K562 (cell line): ENCODE data around the gene BLTP3A. TPM values are rescaled to one million over a fixed set of nuclear protein-coding genes. Genes with fewer than 3 reads are reported as not detected.

ENCODE experiments used
- AFF1 ChIP-seq, 2 experiments: fragments of 450-650 bp; IDR thresholded peaks; 2 replicates each; pipeline ENCODE4 v1.6.1; 2018; ENCODE audit warnings: mild to moderate bottlenecking in 2 of 2, low read depth in 1 of 2; ENCODE audit not compliant: partially characterized antibody in 2 of 2
- C11orf30 ChIP-seq: fragments of 450-650 bp; IDR thresholded peaks from 2 replicates; pipeline ENCODE4 v1.6.1; 2016; ENCODE audit warnings: low read depth, mild to moderate bottlenecking
- CREB1 ChIP-seq, 2 experiments: sonication (generic) in 1 of 2; formaldehyde crosslinking in 1 of 2; IDR thresholded peaks; 2 replicates each; pipeline versions ENCODE4 v1.6.1 to v1.8.0; 2012 to 2022; ENCODE audit warnings: inconsistent platforms in 1 of 2, mild to moderate bottlenecking in 1 of 2, missing genetic modification reagents in 1 of 2, moderate library complexity in 1 of 2
- JUN ChIP-seq, 2 experiments: sonication (generic) in 1 of 2; formaldehyde crosslinking in 1 of 2; IDR thresholded peaks; 2 replicates each; pipeline versions ENCODE4 v1.6.1 to v1.8.0; 2012 to 2022; ENCODE audit warnings: borderline replicate concordance in 2 of 2, mild to moderate bottlenecking in 2 of 2, improper control_type of control experiment in 1 of 2, low read depth in 1 of 2, low read length in 1 of 2, missing genetic modification reagents in 1 of 2
- KLF1 ChIP-seq: fragments of 450-650 bp; IDR thresholded peaks from 2 replicates; pipeline ENCODE4 v1.6.1; 2016; ENCODE audit warnings: missing genetic modification characterization, missing compliant biosample characterization
- PREB ChIP-seq: sonication (generic); formaldehyde crosslinking; IDR thresholded peaks from 2 replicates; pipeline ENCODE4 v1.8.1; 2023; ENCODE audit warnings: mild to moderate bottlenecking, missing genetic modification reagents
- PTRF ChIP-seq: fragments of 450-650 bp; IDR thresholded peaks from 2 replicates; pipeline ENCODE4 v1.6.1; 2016; ENCODE audit warnings: mild to moderate bottlenecking, missing genetic modification characterization, missing compliant biosample characterization
- PTTG1 ChIP-seq: fragments of 450-650 bp; IDR thresholded peaks from 2 replicates; pipeline ENCODE4 v1.6.1; 2016; ENCODE audit warnings: low read depth, mild to moderate bottlenecking, missing genetic modification characterization, missing compliant biosample characterization
- TEAD4 ChIP-seq, 2 experiments: sonication (generic) in 1 of 2; formaldehyde crosslinking in 1 of 2; IDR thresholded peaks; 2 replicates each; pipeline versions ENCODE4 v1.6.1 to v1.8.0; 2012 to 2022; ENCODE audit warnings: borderline replicate concordance in 1 of 2, inconsistent platforms in 1 of 2, low read length in 1 of 2, mild to moderate bottlenecking in 1 of 2, missing genetic modification reagents in 1 of 2
- WHSC1 ChIP-seq: IDR thresholded peaks from one replicate; pipeline ENCODE4 v1.6.1; 2012; ENCODE audit warnings: low read length, control low read depth, inconsistent platforms
- ZBTB8A ChIP-seq: fragments of 450-650 bp; IDR thresholded peaks from 2 replicates; pipeline ENCODE4 v1.6.1; 2018; ENCODE audit warnings: mild to moderate bottlenecking, moderate library complexity; ENCODE audit not compliant: partially characterized antibody
- ZNF175 ChIP-seq: fragments of 200-800 bp; sonication (Bioruptor generic); IDR thresholded peaks from 2 replicates; pipeline ENCODE4 v1.6.1; 2016; ENCODE audit warnings: low read depth, mild to moderate bottlenecking, missing genetic modification characterization, missing compliant biosample characterization
- ZNF232 ChIP-seq: sonication (generic); formaldehyde crosslinking; IDR thresholded peaks from 2 replicates; pipeline ENCODE4 v1.8.0; 2022; ENCODE audit warnings: mild to moderate bottlenecking, missing genetic modification reagents
- polyA plus RNA-seq, 8 experiments: library from polyadenylated mRNA; depleted of rRNA in 4 of 8; stranded (reverse) in 5 of 8; unstranded in 3 of 8; fragments of >200 nt; fragmentation: Nextera tagmentation in 2 of 8; fragmentation: Illumina TruSeq in 1 of 8; extraction: Ambion mirVana in 2 of 8; extraction: Trizol in 1 of 8; gene quantifications; 2 replicates each; pipeline versions ENCODE4 v1.2.1 to v1.2.3, GENCODE V29; 2011 to 2014; ENCODE audit warnings: inconsistent platforms in 1 of 8, missing spikeins in 1 of 8
- total RNA-seq, 7 experiments: library from RNA; depleted of rRNA in 6 of 7; stranded (reverse); fragments of >200 nt in 6 of 7; fragmentation: Illumina TruSeq in 2 of 7; extraction: Trizol in 2 of 7; gene quantifications; 2 replicates each; pipeline versions ENCODE4 v1.2.1 to v1.2.3, GENCODE V29; 2011 to 2021; ENCODE audit warnings: low replicate concordance in 1 of 7
- TF ChIP-seq, protein P1 (sequence below): sonication (generic); formaldehyde crosslinking; IDR thresholded peaks from 2 replicates; pipeline ENCODE4 v1.8.0; 2022; ENCODE audit warnings: mild to moderate bottlenecking, missing genetic modification reagents
- TF ChIP-seq, protein P2 (sequence below), 3 experiments: IDR thresholded peaks in 2 of 3; conservative IDR thresholded peaks in 1 of 3; 2 replicates each; pipeline ENCODE4 v1.5.1; 2011 to 2012; ENCODE audit warnings: low read length in 3 of 3, mild to moderate bottlenecking in 3 of 3, control low read depth in 2 of 3, improper control_type of control experiment in 1 of 3, inconsistent platforms in 1 of 3, low read depth in 1 of 3, mixed read lengths in 1 of 3, moderate library complexity in 1 of 3; ENCODE audit not compliant: insufficient read depth in 2 of 3
- TF ChIP-seq, protein P3 (sequence below): fragments of 250-450 bp; sonication (Bioruptor Pico); IDR thresholded peaks from 2 replicates; pipeline ENCODE4 v1.5.0; 2022; ENCODE audit warnings: mild to moderate bottlenecking

BLTP3A gene
- total and polyA plus RNA-seq, 9 of the 15 experiments (the other 6 are each of a cell fraction or from before 2014, with no cell fraction given) = 7.5 to 34.6 (median 15.5) TPM

- no peak for TF ChIP-seq TEAD4 (IDR thresholded peaks at IDR 0.05; ENCODE audit: low read length)
- TF ChIP-seq TEAD4 (CRISPR knock-in tag; IDR thresholded peaks at IDR 0.05; ENCODE audit: borderline replicate concordance) = no peak
- TF ChIP-seq WHSC1 = no peak
- TF ChIP-seq, protein P1, sequence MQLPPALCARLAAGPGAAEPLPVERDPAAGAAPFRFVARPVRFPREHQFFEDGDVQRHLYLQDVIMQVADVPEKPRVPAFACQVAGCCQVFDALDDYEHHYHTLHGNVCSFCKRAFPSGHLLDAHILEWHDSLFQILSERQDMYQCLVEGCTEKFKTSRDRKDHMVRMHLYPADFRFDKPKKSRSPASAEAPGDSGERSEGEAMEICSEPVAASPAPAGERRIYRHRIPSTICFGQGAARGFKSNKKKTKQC (CRISPR knock-in tag) = no peak
- no peak for TF ChIP-seq KLF1
- TF ChIP-seq, protein P2, sequence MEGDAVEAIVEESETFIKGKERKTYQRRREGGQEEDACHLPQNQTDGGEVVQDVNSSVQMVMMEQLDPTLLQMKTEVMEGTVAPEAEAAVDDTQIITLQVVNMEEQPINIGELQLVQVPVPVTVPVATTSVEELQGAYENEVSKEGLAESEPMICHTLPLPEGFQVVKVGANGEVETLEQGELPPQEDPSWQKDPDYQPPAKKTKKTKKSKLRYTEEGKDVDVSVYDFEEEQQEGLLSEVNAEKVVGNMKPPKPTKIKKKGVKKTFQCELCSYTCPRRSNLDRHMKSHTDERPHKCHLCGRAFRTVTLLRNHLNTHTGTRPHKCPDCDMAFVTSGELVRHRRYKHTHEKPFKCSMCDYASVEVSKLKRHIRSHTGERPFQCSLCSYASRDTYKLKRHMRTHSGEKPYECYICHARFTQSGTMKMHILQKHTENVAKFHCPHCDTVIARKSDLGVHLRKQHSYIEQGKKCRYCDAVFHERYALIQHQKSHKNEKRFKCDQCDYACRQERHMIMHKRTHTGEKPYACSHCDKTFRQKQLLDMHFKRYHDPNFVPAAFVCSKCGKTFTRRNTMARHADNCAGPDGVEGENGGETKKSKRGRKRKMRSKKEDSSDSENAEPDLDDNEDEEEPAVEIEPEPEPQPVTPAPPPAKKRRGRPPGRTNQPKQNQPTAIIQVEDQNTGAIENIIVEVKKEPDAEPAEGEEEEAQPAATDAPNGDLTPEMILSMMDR (IDR thresholded peaks at IDR 0.05 in 2 of 3, conservative IDR thresholded peaks at IDR 0.05 in 1 of 3; ENCODE audit: insufficient read depth in 2 of 3, low read depth in 1 of 3, low read length in 3 of 3) = peak; percentile 37 to 59 (median 57); a peak in 5 of 6 replicates
- no peak for TF ChIP-seq ZBTB8A
- TF ChIP-seq ZNF175 (CRISPR knock-in tag) = no peak
- TF ChIP-seq C11orf30 = no peak
- no peak for TF ChIP-seq PREB (CRISPR knock-in tag)
- TF ChIP-seq CREB1 (IDR thresholded peaks at IDR 0.05) = no peak
- no peak for TF ChIP-seq CREB1 (CRISPR knock-in tag; IDR thresholded peaks at IDR 0.05)
- TF ChIP-seq ZNF232 (CRISPR knock-in tag) = no peak
- no peak for TF ChIP-seq AFF1 (IDR thresholded peaks at IDR 0.05; ENCODE audit: low read depth in 1 of 2, partially characterized antibody in 2 of 2)
- TF ChIP-seq JUN (IDR thresholded peaks at IDR 0.05; ENCODE audit: borderline replicate concordance, low read depth, low read length) = no peak
- no peak for TF ChIP-seq JUN (CRISPR knock-in tag; IDR thresholded peaks at IDR 0.05; ENCODE audit: borderline replicate concordance)
- no peak for TF ChIP-seq PTRF (tag)
- TF ChIP-seq, protein P3, sequence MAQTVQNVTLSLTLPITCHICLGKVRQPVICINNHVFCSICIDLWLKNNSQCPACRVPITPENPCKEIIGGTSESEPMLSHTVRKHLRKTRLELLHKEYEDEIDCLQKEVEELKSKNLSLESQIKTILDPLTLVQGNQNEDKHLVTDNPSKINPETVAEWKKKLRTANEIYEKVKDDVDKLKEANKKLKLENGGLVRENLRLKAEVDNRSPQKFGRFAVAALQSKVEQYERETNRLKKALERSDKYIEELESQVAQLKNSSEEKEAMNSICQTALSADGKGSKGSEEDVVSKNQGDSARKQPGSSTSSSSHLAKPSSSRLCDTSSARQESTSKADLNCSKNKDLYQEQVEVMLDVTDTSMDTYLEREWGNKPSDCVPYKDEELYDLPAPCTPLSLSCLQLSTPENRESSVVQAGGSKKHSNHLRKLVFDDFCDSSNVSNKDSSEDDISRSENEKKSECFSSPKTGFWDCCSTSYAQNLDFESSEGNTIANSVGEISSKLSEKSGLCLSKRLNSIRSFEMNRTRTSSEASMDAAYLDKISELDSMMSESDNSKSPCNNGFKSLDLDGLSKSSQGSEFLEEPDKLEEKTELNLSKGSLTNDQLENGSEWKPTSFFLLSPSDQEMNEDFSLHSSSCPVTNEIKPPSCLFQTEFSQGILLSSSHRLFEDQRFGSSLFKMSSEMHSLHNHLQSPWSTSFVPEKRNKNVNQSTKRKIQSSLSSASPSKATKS = no peak
- TF ChIP-seq PTTG1 (tag) = no peak
Observed at GRCh38 chr6:34791164-34791700, 651 bp upstream of the BLTP3A start (continued).
